NCI-H69 (cell line): Measurements from ENCODE around the gene CRLF2.
"Not testable (repeated sequence)": the region's sequence is repeated elsewhere in the genome, so short reads cannot be mapped to it uniquely, and the experiment has no call there.

Source experiments
- DNase-seq: peaks from one replicate; lab custom pipeline; 2025; lab: John Stamatoyannopoulos, UW

The CRLF2 gene

GRCh38 chrX:1215123-1215823 lies 2.8 kb upstream of the CRLF2 start:
- DNase-seq: no peak

DNA sequence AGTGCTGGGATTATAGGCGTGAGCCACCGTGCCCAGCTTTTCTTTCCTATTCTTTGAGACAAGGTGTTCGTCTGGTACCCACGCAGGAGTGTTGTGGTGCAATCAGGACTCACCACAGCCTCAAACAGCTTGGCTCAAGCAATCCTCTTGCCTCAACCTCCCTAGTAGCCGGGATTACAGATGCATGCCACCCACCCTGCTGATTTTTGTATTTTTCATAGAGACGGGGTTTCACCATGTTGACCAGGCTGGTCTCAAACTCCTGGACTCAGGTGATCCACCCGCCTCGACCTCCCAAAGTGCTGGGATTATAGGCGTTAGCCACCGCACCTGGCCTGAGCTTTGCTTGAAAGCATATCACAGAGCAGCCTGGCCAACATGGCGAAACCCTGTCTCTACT lies 1.5 kb upstream of the CRLF2 start:
- no peak for DNase-seq

GRCh38 chrX:1210844-1211243 lies 1.6 kb downstream of the CRLF2 start:
- DNase-seq: no peak

- no peak for DNase-seq
Observed at GRCh38 chrX:1207496-1208025, 4.9 kb downstream of the CRLF2 start.

DNA sequence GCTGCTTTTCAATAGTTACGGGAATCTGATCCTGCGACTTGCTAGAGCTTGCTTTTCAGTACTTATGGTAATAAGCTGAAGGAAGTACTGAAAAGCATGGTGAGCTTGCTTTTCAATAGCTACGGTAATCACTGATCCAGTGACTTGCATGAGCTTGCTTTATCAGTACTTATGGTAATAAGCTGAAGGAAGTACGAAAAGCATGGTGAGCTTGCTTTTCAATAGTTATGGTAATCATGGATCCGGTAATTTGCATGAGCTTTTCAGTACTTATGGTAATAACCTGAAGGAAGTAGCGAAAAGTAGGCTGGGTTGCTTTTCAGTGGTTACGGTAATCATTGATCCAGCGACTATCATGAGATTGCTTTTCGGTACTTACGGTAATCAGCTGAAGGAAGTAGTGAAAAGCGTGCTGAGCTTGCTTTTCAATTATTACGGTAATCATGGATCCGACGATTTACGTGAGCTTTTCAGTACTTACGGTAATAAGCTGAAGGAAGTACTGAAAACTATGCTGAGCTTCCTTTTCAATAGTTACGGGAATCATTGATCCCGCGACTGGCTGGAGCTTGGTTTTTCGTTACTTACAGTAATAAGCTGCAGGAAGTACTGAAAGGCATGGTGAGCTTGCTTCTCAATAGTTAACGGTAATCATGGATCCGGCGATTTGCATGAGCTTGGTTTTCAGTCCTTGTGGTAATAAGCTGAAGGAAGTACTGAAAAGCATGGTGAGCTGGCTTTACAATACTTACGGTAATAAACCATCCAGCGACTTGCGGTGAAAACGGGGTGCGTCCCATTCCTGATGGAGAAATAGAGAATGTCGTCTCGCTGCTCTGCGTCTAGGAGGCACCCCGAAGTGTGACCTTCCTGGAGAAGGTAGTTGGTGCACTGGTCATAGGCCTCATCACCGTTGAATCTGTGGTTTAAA lies 6.5 kb downstream of the CRLF2 start:
- DNase-seq: no peak

DNA sequence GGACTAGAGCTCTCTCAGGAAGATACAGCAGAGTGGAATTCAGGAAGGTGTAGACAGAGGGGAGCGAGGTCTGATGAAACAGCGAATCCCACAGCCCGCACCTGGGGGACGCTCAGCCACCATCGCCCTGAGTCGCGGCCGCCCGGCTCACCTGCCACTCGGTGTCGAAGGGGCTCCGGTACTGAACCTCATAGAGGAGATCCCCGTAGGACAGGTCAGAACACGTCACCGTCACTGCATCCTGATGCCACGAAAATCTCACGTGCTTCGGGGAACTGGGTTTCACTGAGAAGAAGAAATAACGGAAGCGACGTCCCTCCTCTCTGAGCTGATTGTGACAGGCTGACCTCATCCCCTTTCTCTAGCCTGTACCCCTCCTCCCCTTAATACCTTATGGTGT lies 10.2 kb downstream of the CRLF2 start:
- no peak for DNase-seq

- no peak for DNase-seq
Observed at GRCh38 chrX:1196436-1196835, 16.0 kb downstream of the CRLF2 start.

- DNase-seq: not testable (repeated sequence)
Observed at GRCh38 chrX:1192196-1192595, 20.3 kb downstream of the CRLF2 start.

DNA sequence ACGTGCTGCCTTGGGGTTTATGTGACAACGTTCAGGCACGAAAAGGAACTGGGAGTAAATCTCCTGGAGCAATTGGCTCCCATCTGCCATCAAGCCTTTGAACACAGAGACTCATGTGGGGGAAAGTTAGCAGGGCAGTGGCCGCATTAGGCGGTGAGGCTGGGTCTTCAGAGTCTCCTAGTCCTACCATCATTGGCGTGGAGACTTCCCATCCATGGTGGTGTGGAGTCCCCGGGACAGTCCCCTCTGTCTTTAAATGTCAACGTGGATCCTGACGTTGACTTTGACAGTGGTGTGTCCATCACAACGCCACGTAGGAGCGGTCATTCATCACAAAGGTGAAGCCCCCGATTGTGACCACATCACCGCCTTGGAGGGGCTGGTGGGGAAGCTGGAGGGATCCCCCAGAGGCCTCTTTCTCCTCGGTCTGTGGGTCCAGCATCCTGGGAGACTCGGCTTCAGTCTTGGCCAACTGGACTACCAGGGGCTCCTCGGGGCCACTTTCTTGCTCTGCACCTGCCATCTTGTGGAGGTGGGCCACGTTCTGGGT lies 21.8 kb downstream of the CRLF2 start:
- no peak for DNase-seq

- DNase-seq: no peak
Observed at GRCh38 chrX:1185561-1185960, 26.9 kb downstream of the CRLF2 start.

DNA sequence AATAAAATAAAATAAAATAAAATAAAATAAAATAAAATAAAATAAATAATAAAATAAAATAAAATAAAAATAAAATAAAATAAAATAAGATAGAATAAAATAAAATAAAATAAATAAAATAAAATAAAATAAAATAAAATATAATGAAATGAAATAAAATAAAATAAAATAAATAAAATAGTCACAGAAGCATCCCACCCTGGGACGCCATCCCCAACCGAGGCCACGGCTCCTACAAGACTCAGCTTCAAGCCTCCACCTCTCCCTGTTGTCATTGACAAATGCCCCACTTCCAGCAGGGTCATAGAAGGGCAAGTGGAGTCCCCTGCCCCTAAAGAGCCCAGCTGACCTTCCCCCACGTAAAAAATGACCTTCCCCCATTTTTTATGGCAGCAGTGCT lies 30.2 kb downstream of the CRLF2 start:
- no peak for DNase-seq

DNA sequence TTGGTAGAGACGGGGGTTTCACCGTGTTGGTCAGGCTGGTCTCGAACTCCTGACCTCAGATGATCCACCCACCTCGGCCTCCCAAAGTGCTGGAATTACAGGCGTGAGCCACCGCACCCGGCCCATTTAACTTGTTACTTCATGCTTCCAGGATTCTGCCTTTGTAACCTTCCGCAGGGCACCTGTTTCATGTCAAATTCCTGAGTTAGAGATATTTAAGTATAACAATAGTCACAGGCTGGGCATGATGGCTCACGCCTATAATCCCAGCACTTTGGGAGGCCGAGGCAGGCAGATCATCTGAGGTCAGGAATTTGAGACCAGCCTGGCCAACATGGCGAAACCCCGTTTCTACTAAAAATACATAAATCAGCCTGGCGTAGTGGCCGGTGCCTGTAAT lies 30.8 kb downstream of the CRLF2 start:
- not testable (repeated sequence) for DNase-seq

- no peak for DNase-seq
Observed at GRCh38 chrX:1181170-1181569, 31.3 kb downstream of the CRLF2 start.

DNA sequence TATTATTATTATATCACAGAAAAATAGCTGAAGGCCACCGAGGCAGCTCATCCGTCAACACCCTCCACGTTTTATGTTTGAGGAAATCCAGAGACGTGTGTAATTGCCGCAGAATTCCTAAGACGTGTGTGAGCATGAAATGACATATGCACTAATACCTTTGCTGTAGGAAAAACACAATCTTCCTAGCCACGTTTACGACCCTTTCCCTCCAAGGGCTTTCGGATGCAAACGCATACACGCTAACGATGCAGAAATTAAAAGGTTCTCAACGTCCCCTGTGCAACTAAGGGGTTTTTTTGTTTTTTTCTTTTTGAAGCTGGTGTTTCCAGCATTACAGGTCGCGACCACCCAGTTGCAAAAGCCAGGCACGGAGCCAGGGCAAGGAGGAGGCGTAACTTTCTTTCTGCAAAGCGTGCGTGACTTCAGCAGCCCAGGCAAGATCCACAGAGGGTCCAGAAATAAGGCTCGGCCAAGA lies 33.8 kb downstream of the CRLF2 start:
- DNase-seq: peak; percentile 17

DNA sequence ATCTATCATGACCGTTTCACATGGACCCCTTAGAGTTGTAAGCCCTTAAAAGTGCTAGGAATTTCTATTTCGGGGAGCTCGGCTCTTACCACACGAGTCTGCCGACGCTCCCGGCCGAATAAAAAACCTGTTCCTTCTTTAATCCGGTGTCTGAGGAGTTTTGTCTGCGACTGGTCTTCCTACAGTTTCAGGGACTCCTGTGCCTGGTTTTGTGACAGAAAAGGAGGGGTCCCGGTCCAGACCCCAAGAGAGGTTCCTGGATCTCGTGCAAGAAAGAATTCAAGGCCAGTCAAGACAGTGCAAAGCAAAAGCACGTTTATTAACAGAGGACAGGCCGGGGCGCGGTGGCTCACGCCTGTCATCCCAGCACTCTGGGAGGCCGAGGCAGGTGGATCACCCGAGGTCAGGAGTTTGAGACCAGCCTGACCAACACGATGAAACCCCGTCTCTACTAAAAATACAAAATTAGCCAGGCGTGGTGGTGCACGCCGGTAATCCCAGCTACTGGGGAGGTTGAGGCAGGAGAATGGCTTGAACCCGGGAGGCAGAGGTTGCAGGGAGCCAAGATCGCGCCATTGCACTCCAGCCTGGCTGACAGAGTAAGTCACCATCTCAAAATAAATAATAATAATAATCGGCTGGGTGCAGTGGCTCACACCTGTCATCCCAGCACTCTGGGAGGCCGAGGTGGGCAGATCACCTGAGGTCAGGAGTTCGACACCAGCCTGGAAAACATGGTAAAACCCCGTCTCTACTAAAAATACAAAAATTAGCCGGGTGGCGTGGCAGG lies 35.7 kb downstream of the CRLF2 start:
- peak; percentile 9 for DNase-seq

DNA sequence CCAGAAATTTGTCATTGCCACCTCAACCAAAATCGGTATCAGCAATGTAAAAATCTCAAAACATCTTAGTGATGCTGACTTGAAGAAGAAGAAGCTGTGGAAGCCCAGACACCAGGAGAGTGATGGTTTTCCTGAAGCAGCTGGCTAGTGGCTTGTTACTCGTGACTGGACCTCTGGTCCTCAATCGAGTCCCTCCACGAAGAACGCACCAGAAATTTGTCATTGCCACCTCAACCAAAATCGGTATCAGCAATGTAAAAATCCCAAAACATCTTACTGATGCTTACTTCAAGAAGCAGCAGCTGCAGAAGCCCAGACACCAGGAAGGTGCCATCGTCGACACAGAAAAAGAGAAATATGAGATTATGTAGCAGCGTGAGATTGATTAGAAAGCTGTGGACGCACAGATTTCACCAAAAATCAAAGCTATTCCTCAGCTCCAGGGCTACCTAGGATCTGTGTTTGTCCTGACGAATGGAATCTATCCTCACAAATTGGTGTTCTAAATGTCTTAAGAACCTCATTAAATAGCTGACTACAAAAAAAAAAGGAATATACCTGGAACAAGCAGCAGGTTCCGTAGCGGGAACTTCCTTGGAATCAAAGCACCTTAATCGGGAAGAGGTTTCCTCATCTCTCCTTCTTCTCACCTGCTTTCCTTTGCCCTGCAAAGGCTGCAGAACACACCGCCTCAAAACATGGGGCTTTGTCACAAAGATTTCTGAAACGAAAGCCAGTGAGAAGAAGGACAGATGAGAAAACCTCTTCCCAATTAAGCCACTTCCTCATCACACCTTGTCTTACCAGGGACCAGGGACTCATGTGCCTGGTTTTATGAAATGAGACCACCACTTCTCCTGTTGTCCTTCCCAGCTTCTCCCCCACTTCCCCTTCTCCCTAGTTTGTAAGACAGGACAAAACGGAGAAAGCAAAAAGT lies 37.6 kb downstream of the CRLF2 start:
- DNase-seq: not testable (repeated sequence)

DNA sequence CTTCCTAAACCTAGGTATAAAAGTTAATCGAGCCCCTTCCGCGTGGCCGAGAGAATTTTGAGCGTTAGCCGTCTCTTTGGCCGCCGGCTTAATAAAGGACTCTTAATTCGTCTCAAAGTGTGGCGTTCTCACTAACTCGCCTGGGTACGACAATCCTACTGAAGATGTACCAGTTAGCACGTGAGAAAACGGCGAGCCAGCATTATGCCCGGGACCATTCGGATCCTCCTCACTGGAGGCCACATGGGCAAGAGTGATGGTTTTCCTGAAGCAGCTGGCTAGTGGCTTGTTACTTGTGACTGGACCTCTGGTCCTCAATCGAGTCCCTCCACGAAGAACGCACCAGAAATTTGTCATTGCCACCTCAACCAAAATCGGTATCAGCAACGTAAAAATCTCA lies 39.0 kb downstream of the CRLF2 start:
- DNase-seq: not testable (repeated sequence)

DNA sequence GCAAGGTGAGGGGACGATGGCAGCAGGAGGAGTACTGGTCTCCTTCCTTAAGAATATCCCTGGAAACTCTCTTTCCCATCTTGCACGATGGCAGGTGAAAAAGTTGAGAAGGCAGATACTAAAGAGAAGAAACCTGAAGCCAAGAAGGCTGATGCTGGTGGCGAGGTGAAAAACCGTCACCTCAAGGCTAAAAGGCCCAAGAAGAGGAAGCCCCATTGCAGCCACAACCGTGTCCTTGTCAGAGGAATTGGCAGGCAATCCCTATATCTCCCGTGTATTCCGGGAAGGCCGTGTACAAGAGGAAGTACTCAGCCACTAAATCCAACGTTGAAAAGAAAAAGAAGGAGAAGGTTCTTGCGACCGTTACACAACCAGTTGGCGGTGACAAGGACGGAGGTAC lies 40.0 kb downstream of the CRLF2 start:
- DNase-seq: no peak

- not testable (repeated sequence) for DNase-seq
Observed at GRCh38 chrX:1171915-1172314, 40.5 kb downstream of the CRLF2 start.

DNA sequence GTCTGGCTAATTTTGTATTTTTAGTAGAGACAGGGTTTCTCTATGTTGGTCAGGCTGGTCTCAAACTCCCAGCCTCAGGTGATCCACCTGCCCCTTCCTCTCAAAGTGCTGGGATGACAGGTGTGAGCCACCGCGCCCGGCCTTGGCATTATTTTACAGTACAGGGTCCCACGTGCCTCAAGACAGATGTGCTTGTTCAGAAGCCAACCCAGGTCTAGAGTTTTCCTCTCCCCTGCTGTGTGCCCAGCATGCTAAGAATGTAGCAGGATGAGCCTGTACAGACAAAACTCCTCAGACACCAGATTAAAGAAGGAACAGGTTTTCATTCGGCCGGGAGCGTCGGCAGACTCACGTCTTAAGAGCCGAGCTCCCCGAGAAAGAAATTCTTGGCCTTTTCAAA lies 42.2 kb downstream of the CRLF2 start:
- DNase-seq: no peak

DNA sequence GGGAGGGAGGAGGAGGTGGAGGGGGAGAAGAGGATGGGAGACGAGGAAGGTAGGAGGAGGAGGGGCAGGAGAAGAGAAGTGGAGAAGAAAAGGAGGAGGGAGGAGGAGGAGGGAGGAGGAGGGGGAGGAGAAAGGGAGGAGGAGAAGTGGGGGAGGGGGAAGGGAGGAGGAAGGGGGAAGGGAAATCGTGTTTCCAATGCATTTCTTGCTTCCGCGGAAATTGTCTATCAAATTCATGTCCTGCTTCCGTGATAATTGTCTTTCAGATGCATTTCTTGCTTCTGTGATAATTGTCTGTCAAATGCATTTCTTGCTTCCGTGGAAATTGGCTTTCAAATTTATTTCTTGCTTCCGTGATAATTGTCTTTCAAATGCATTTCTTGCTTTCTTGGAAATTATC lies 43.3 kb downstream of the CRLF2 start:
- no peak for DNase-seq
